CD14-positive monocyte (primary cell): ENCODE measurements around the gene DPP10. TPM values are rescaled to one million over a fixed set of nuclear protein-coding genes. Genes with fewer than 3 reads are reported as not detected.

Source experiments
- DNase-seq, 3 donors: peaks; one replicate each; pipeline ENCODE4 v3.0.0-alpha.2; 2011 to 2022
- H2AFZ ChIP-seq: 2 replicates; pipeline ENCODE4 v1.6.0; 2012; ENCODE audit warnings: mild to moderate bottlenecking, low read depth, low read length, inconsistent platforms; ENCODE audit not compliant: insufficient read depth, poor library complexity, severe bottlenecking
- H3K27ac ChIP-seq, 2 donors: 1 replicate in 1 of 2; 2 replicates in 1 of 2; pipeline ENCODE4 v1.5.1; 2012 to 2013; ENCODE audit warnings: low read length in 2 of 2, control low read depth in 1 of 2, inconsistent platforms in 1 of 2, low read depth in 1 of 2, mild to moderate bottlenecking in 1 of 2
- H3K27me3 ChIP-seq, 2 donors: one replicate each; pipeline versions ENCODE4 v1.6.0 to v1.6.1; 2011 to 2013; ENCODE audit warnings: low read length in 2 of 2; ENCODE audit not compliant: control insufficient read depth in 2 of 2, insufficient read depth in 2 of 2
- H3K36me3 ChIP-seq, 2 donors: replicated peaks in 1 of 2; 1 replicate in 1 of 2; 2 replicates in 1 of 2; pipeline versions ENCODE4 v1.5.1 to v1.6.1; 2012 to 2013; ENCODE audit warnings: low read length in 2 of 2, control low read depth in 1 of 2, inconsistent platforms in 1 of 2, mild to moderate bottlenecking in 1 of 2; ENCODE audit not compliant: insufficient read depth in 2 of 2, control insufficient read depth in 1 of 2
- H3K4me1 ChIP-seq, 2 donors: 1 replicate in 1 of 2; 2 replicates in 1 of 2; pipeline versions ENCODE4 v1.5.1 to v1.6.1; 2012 to 2013; ENCODE audit warnings: low read length in 2 of 2, control low read depth in 1 of 2, inconsistent platforms in 1 of 2, mild to moderate bottlenecking in 1 of 2, moderate library complexity in 1 of 2; ENCODE audit not compliant: insufficient read depth in 2 of 2, control insufficient read depth in 1 of 2
- H3K4me2 ChIP-seq: replicated peaks from 2 replicates; pipeline ENCODE3; 2012; ENCODE audit warnings: low read length, moderate library complexity, mild to moderate bottlenecking; ENCODE audit not compliant: poor library complexity, severe bottlenecking; ENCODE audit errors: extremely low read depth
- H3K4me3 ChIP-seq, 3 experiments: fragments of 200-600 bp in 1 of 3; sonication (generic) in 1 of 3; replicated peaks in 1 of 3; 1 replicate in 2 of 3; 2 replicates in 1 of 3; pipeline ENCODE4 v1.5.1; 2011 to 2013; ENCODE audit warnings: low read length in 3 of 3, mild to moderate bottlenecking in 3 of 3, control low read depth in 2 of 3, low read depth in 2 of 3, inconsistent platforms in 1 of 3, moderate library complexity in 1 of 3
- H3K79me2 ChIP-seq: 2 replicates; pipeline ENCODE4 v1.6.0; 2012; ENCODE audit warnings: mild to moderate bottlenecking, control low read depth, inconsistent platforms, low read length, moderate library complexity; ENCODE audit not compliant: insufficient read depth
- H3K9ac ChIP-seq: 2 replicates; pipeline ENCODE4 v1.6.0; 2017; ENCODE audit warnings: low read length, mild to moderate bottlenecking; ENCODE audit not compliant: insufficient read depth, poor library complexity, severe bottlenecking
- H3K9me3 ChIP-seq, 2 donors: replicated peaks in 1 of 2; 1 replicate in 1 of 2; 2 replicates in 1 of 2; pipeline versions ENCODE4 v1.5.1 to v1.6.1; 2012 to 2013; ENCODE audit warnings: low read length in 2 of 2, control low read depth in 1 of 2; ENCODE audit not compliant: control insufficient read depth in 1 of 2, insufficient read depth in 1 of 2
- H4K20me1 ChIP-seq: 2 replicates; pipeline ENCODE4 v1.6.0; 2012; ENCODE audit warnings: mild to moderate bottlenecking, low read length, control low read depth, moderate library complexity; ENCODE audit not compliant: insufficient read depth
- H3K27ac Mint-ChIP-seq, 7 donors: one replicate each; pipeline ENCODE4 v1.8.0; 2020; ENCODE audit warnings: mild to moderate bottlenecking in 7 of 7, mixed read lengths in 7 of 7, moderate library complexity in 6 of 7, inconsistent platforms in 2 of 7
- H3K27me3 Mint-ChIP-seq, 3 donors: one replicate each; pipeline ENCODE4 v1.8.0; 2021 to 2022; ENCODE audit warnings: low read depth in 3 of 3, mild to moderate bottlenecking in 3 of 3, mixed read lengths in 3 of 3, moderate library complexity in 3 of 3, inconsistent platforms in 1 of 3
- H3K36me3 Mint-ChIP-seq, 2 donors: one replicate each; pipeline ENCODE4 v1.8.0; 2020; ENCODE audit warnings: mixed read lengths in 2 of 2, inconsistent platforms in 1 of 2, mild to moderate bottlenecking in 1 of 2
- H3K4me1 Mint-ChIP-seq: one replicate; pipeline ENCODE4 v1.8.0; 2020; ENCODE audit warnings: mild to moderate bottlenecking, mixed read lengths
- H3K4me3 Mint-ChIP-seq, 2 donors: one replicate each; pipeline ENCODE4 v1.8.0; 2020; ENCODE audit warnings: mild to moderate bottlenecking in 2 of 2, mixed read lengths in 2 of 2, moderate library complexity in 1 of 2
- H3K9me3 Mint-ChIP-seq, 7 donors: one replicate each; pipeline ENCODE4 v1.8.0; 2020 to 2022; ENCODE audit warnings: mixed read lengths in 7 of 7, mild to moderate bottlenecking in 6 of 7, moderate library complexity in 6 of 7, inconsistent platforms in 2 of 7
- WGBS: methylation state at CpG from one replicate; pipeline ENCODE4 v1.1.5; 2013; ENCODE audit warnings: missing lambda C conversion rate; ENCODE audit not compliant: insufficient coverage; 5-methylcytosine and 5-hydroxymethylcytosine counted together
- intact Hi-C, 2 donors: fragments of 100-400 bp; cut with micrococcal nuclease; formaldehyde crosslinking; loops; one replicate each; pipeline versions ENCODE4 v1.15.0 to v1.15.1; 2023
- polyA plus RNA-seq, 3 donors: library from polyadenylated mRNA; depleted of rRNA in 1 of 3; unstranded in 2 of 3; stranded (reverse) in 1 of 3; fragments of 300-500 nt in 2 of 3; fragments of >200 nt in 1 of 3; fragmentation: Illumina TruSeq in 2 of 3; gene quantifications; 1 replicate in 2 of 3; 2 replicates in 1 of 3; pipeline ENCODE4 v1.2.3, GENCODE V29; 2012 to 2021
- TF ChIP-seq, protein P1 (sequence below): fragments of 200-600 bp; IDR thresholded peaks from one replicate; pipeline ENCODE4 v1.8.0; 2022; ENCODE audit warnings: antibody characterized with exemption, mild to moderate bottlenecking

DPP10 gene
- polyA plus RNA-seq, 3 donors, result not detected

DNA sequence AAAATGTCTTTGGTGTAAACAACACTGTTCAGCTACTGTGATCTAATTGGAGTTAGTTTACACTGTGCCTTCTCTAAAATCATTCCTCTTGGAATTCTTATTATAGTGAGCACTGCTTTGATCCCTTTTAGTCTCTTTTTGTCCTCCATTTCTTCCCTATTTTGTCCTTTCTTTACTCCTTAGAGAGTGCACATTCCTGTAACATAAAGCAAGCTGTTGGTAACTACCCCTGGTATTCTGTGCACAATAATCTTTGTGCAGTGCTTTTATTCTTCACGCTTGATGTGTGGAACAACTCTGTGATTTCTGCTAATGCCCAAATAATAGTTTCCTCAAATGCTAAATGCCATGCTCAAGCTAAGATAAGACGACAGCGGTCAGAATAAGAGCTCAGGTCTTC is 401.5 kb downstream of the DPP10 start:
- no peak overlapping the region for H3K9ac ChIP-seq
- peaks cover 0 to 3% (median 0%) of the 10 kb centered on the region in 7 donors for H3K9me3 Mint-ChIP-seq
- no peak overlapping the region for H3K4me3 Mint-ChIP-seq
- 100% methylated on average over 1 of the region's 3 CpGs for WGBS
- H4K20me1 ChIP-seq, result no peaks in the 10 kb centered on the region
- H3K27ac Mint-ChIP-seq, result no peak overlapping the region
- no peaks in the 10 kb centered on the region for H3K4me1 Mint-ChIP-seq
- no peaks in the 10 kb centered on the region for H3K79me2 ChIP-seq
- no peaks in the 10 kb centered on the region for H3K36me3 ChIP-seq
- H3K27ac ChIP-seq, result no peak overlapping the region
- no peak overlapping the region for H3K4me2 ChIP-seq
- no peaks in the 10 kb centered on the region for H3K36me3 Mint-ChIP-seq
- TF ChIP-seq, protein P1, sequence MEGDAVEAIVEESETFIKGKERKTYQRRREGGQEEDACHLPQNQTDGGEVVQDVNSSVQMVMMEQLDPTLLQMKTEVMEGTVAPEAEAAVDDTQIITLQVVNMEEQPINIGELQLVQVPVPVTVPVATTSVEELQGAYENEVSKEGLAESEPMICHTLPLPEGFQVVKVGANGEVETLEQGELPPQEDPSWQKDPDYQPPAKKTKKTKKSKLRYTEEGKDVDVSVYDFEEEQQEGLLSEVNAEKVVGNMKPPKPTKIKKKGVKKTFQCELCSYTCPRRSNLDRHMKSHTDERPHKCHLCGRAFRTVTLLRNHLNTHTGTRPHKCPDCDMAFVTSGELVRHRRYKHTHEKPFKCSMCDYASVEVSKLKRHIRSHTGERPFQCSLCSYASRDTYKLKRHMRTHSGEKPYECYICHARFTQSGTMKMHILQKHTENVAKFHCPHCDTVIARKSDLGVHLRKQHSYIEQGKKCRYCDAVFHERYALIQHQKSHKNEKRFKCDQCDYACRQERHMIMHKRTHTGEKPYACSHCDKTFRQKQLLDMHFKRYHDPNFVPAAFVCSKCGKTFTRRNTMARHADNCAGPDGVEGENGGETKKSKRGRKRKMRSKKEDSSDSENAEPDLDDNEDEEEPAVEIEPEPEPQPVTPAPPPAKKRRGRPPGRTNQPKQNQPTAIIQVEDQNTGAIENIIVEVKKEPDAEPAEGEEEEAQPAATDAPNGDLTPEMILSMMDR, result no peak
- H3K4me1 ChIP-seq, result no peaks in the 10 kb centered on the region
- DNase-seq, result no peak
- H3K27me3 ChIP-seq, result no peaks in the 10 kb centered on the region
- no peaks in the 10 kb centered on the region for H3K9me3 ChIP-seq
- H3K4me3 ChIP-seq, result no peak overlapping the region
- H2AFZ ChIP-seq, result no peak overlapping the region
- intact Hi-C loops, result no loop called here
- peaks cover 0 to 3% (median 0%) of the 10 kb centered on the region in 3 donors for H3K27me3 Mint-ChIP-seq

DNA sequence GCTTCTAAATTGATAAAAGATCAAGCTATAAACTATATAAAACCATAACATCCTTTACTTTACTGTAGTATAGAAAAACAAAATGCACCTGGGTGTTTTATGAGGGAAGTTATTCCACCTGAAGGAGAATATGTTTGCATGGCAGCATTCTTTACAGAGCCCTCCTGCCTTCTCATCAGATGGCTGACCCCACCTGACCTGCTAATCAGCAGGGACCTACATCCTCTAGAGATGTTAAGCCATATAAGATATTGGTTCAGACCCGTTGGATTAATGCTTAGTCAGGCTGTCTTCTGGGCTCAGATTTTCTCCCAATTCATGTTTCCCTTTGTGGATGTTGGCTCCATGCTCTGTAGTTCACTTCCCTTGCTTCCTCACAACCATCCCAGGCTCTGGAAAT is 414.8 kb downstream of the DPP10 start:
- WGBS, result no CpG with 5 or more reads among the region's 1 CpG
- no peak overlapping the region for H3K4me2 ChIP-seq
- intact Hi-C loops, result no loop called here
- Mint-ChIP-seq H3K27me3 (no peaks in the 10 kb centered on the region), H3K27ac (no peak overlapping the region), H3K4me1 (no peaks in the 10 kb centered on the region), H3K9me3 (peaks cover 0 to 11% (median 4%) of the 10 kb centered on the region in 7 donors), H3K4me3 (no peak overlapping the region), H3K36me3 (no peaks in the 10 kb centered on the region)
- no peak overlapping the region for H2AFZ ChIP-seq
- no peak overlapping the region for H3K27ac ChIP-seq
- no peak overlapping the region for H3K9ac ChIP-seq
- TF ChIP-seq, protein P1, result no peak
- H3K9me3 ChIP-seq, result peaks cover 0 to 8% of the 10 kb centered on the region in 2 donors
- H4K20me1 ChIP-seq, result no peaks in the 10 kb centered on the region
- H3K36me3 ChIP-seq, result no peaks in the 10 kb centered on the region
- no peaks in the 10 kb centered on the region for H3K27me3 ChIP-seq
- no peak overlapping the region for H3K4me3 ChIP-seq
- H3K79me2 ChIP-seq, result no peaks in the 10 kb centered on the region
- H3K4me1 ChIP-seq, result no peaks in the 10 kb centered on the region
- DNase-seq, result no peak
